ENCODE measurements around the gene CYTH1. TPM values are rescaled to one million over a fixed set of nuclear protein-coding genes. Genes with fewer than 3 reads are reported as not detected.

The CYTH1 gene, protein sequence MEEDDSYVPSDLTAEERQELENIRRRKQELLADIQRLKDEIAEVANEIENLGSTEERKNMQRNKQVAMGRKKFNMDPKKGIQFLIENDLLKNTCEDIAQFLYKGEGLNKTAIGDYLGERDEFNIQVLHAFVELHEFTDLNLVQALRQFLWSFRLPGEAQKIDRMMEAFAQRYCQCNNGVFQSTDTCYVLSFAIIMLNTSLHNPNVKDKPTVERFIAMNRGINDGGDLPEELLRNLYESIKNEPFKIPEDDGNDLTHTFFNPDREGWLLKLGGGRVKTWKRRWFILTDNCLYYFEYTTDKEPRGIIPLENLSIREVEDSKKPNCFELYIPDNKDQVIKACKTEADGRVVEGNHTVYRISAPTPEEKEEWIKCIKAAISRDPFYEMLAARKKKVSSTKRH
- 59.6 to 75.1 TPM (median 66.4 TPM) in 5 replicates for total RNA-seq (2022; extraction: Qiagen RNA extraction)

DNA sequence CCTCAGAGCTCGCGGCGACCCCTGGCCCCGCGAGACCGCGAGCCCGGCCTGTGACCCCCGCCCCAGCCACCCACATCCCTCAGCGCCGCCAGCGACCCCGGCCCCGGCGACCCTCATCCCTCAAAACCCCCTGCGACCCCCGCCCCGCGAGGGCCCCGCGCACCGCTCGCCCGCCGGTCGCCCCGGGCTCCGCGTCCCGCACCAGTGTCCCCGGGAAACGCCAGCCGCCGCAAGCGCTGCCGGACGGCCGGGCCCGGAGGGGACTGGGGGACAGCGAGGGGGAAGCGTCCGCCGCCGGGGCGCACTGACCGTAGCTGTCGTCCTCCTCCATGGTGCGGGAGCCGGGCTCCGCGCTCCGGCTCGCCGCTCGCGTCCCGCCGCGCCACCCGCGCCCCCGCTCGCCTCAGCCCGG is at the start of gene CYTH1:
Gene CYTH1 (minus strand): TSS at position 381 of the 412 bp plus-strand sequence. CDS start 50 bp downstream, at position 331.

Other genes starting within 250 kb of the CYTH1 start
- gene DNAH17, start 204.9 kb downstream of the CYTH1 start, total RNA-seq (2022; extraction: Qiagen RNA extraction), result 0.91 to 1.2 TPM (median 1.0 TPM) in 5 replicates
- 46.3 to 62.8 TPM (median 56.6 TPM) in 5 replicates for gene USP36, start 58.5 kb upstream of the CYTH1 start, total RNA-seq (2022; extraction: Qiagen RNA extraction)
- 0.34 to 0.54 TPM (median 0.40 TPM) in 5 replicates for gene CEP295NL, start 120.9 kb upstream of the CYTH1 start, total RNA-seq (2022; extraction: Qiagen RNA extraction)
- 188 to 255 TPM (median 232 TPM) in 5 replicates for gene TIMP2, start 143.1 kb upstream of the CYTH1 start, total RNA-seq (2022; extraction: Qiagen RNA extraction)
- gene LGALS3BP, start 197.7 kb upstream of the CYTH1 start, total RNA-seq (2022; extraction: Qiagen RNA extraction), result 68.1 to 82.0 TPM (median 76.3 TPM) in 5 replicates
- gene CANT1, start 227.5 kb upstream of the CYTH1 start, total RNA-seq (2022; extraction: Qiagen RNA extraction), result 71.2 to 86.0 TPM (median 83.6 TPM) in 5 replicates
- gene C1QTNF1, start 241.9 kb upstream of the CYTH1 start, total RNA-seq (2022; extraction: Qiagen RNA extraction), result 55.7 to 66.1 TPM (median 59.8 TPM) in 5 replicates

Data from A549 treated with dexamethasone at 1 μM for 4 hours (cell line).